IMR-90 (cell line): ENCODE measurements around the gene CNPPD1. TPM values are rescaled to one million over a fixed set of nuclear protein-coding genes. Genes with fewer than 3 reads are reported as not detected.

ENCODE experiments used
- ATAC-seq: fragments of 200-7000 bp; cut with Tn5 transposase; 2 replicates; pipeline ENCODE4 v1.9.1; 2020; ENCODE audit warnings: low read depth, mild to moderate bottlenecking, moderate library complexity
- BruUV-seq: library from RNA; stranded (reverse); fragments of 400-500 nt; replicated peaks from 2 replicates; lab custom pipeline; 2021; lab: Mats Ljungman, UMichigan
- CTCF ChIA-PET: fragments of 300-600 bp; formaldehyde crosslinking; extraction: SDS; loops from one replicate; lab custom pipeline; 2021; ENCODE audit warnings: antibody characterized with exemption; lab: Yijun Ruan, JAX
- POLR2A ChIA-PET: fragments of 300-600 bp; sonication (Branson Sonifier 250); formaldehyde crosslinking; loops from one replicate; lab custom pipeline; 2022; ENCODE audit warnings: antibody characterized with exemption; ENCODE audit not compliant: unreplicated experiment; lab: Charles Lee
- DNase-seq: peaks from one replicate; pipeline ENCODE4 v3.0.0; 2013
- H2AFZ ChIP-seq: replicated peaks from 2 replicates; pipeline ENCODE3; 2013; ENCODE audit warnings: low read length, mild to moderate bottlenecking; ENCODE audit not compliant: poor library complexity
- H2AK5ac ChIP-seq: 2 replicates; pipeline ENCODE4 v1.6.1; 2013; ENCODE audit warnings: low read depth, low read length, inconsistent platforms
- H2AK9ac ChIP-seq: replicated peaks from 2 replicates; pipeline ENCODE3; 2013; ENCODE audit warnings: mild to moderate bottlenecking, low read depth, low read length, moderate library complexity; ENCODE audit not compliant: poor library complexity
- H2BK120ac ChIP-seq: 2 replicates; pipeline ENCODE4 v1.6.1; 2013; ENCODE audit warnings: low read depth, low read length, inconsistent platforms
- H2BK15ac ChIP-seq: 3 replicates; pipeline ENCODE4 v1.6.1; 2013; ENCODE audit warnings: low read depth, low read length, inconsistent platforms
- H2BK20ac ChIP-seq: 2 replicates; pipeline ENCODE4 v1.6.1; 2013; ENCODE audit warnings: low read depth, mild to moderate bottlenecking, inconsistent platforms, low read length, moderate library complexity
- H2BK5ac ChIP-seq: 2 replicates; pipeline ENCODE4 v1.6.1; 2013; ENCODE audit warnings: mild to moderate bottlenecking, low read depth, low read length, inconsistent platforms; ENCODE audit not compliant: poor library complexity, severe bottlenecking
- H3K14ac ChIP-seq: replicated peaks from 2 replicates; pipeline ENCODE4 v1.6.1; 2013; ENCODE audit warnings: low read depth, low read length, inconsistent platforms
- H3K18ac ChIP-seq: 2 replicates; pipeline ENCODE4 v1.6.1; 2013; ENCODE audit warnings: low read depth, low read length, control low read depth
- H3K23ac ChIP-seq: 2 replicates; pipeline ENCODE4 v1.6.1; 2013; ENCODE audit warnings: low read depth, low read length, inconsistent platforms
- H3K27ac ChIP-seq: 2 replicates; pipeline ENCODE4 v1.5.1; 2013; ENCODE audit warnings: mild to moderate bottlenecking, control low read depth, low read length; ENCODE audit not compliant: insufficient read depth
- H3K27me3 ChIP-seq: 2 replicates; pipeline ENCODE4 v1.6.1; 2013; ENCODE audit warnings: low read length; ENCODE audit not compliant: control insufficient read depth, insufficient read depth
- H3K36me3 ChIP-seq: 2 replicates; pipeline ENCODE4 v1.6.1; 2013; ENCODE audit warnings: low read length, mixed read lengths; ENCODE audit not compliant: control insufficient read depth, insufficient read depth
- H3K4ac ChIP-seq: 2 replicates; pipeline ENCODE4 v1.6.1; 2013; ENCODE audit warnings: low read depth, low read length, inconsistent platforms
- H3K4me1 ChIP-seq: 2 replicates; pipeline ENCODE4 v1.6.1; 2013; ENCODE audit warnings: low read length, mixed read lengths; ENCODE audit not compliant: control insufficient read depth, insufficient read depth
- H3K4me2 ChIP-seq: 2 replicates; pipeline ENCODE4 v1.6.1; 2013; ENCODE audit warnings: low read depth, mild to moderate bottlenecking, control low read depth, low read length, moderate library complexity
- H3K4me3 ChIP-seq: 2 replicates; pipeline ENCODE4 v1.5.1; 2013; ENCODE audit warnings: low read depth, mild to moderate bottlenecking, control low read depth, low read length, moderate library complexity; ENCODE audit not compliant: insufficient read depth
- H3K56ac ChIP-seq: 2 replicates; pipeline ENCODE4 v1.6.1; 2013; ENCODE audit warnings: low read length, inconsistent platforms; ENCODE audit not compliant: insufficient read depth; ENCODE audit errors: extremely low read depth
- H3K79me1 ChIP-seq, 2 experiments: 2 replicates each; pipeline ENCODE4 v1.6.1; 2013; ENCODE audit warnings: low read length in 2 of 2, inconsistent platforms in 1 of 2, low read depth in 1 of 2
- H3K9ac ChIP-seq: 2 replicates; pipeline ENCODE4 v1.6.1; 2013; ENCODE audit warnings: low read depth, low read length, control low read depth
- H3K9me1 ChIP-seq: 2 replicates; pipeline ENCODE4 v1.6.1; 2013; ENCODE audit warnings: low read length, inconsistent platforms; ENCODE audit not compliant: insufficient read depth
- H3K9me3 ChIP-seq: 2 replicates; pipeline ENCODE4 v1.6.1; 2013; ENCODE audit warnings: low read length; ENCODE audit not compliant: control insufficient read depth, insufficient read depth
- H4K20me1 ChIP-seq: 2 replicates; pipeline ENCODE4 v1.6.1; 2013; ENCODE audit warnings: low read length, inconsistent platforms; ENCODE audit not compliant: insufficient read depth
- H4K5ac ChIP-seq: 2 replicates; pipeline ENCODE4 v1.6.1; 2013; ENCODE audit warnings: mild to moderate bottlenecking, low read depth, low read length, control low read depth
- H4K8ac ChIP-seq, 2 experiments: 2 replicates each; pipeline ENCODE4 v1.6.1; 2013; ENCODE audit warnings: low read depth in 2 of 2, low read length in 2 of 2, control low read depth in 1 of 2, inconsistent platforms in 1 of 2
- H4K91ac ChIP-seq: 2 replicates; pipeline ENCODE4 v1.6.1; 2013; ENCODE audit warnings: low read depth, low read length, inconsistent platforms; ENCODE audit not compliant: insufficient read depth
- CEBPB ChIP-seq: IDR thresholded peaks from 2 replicates; pipeline ENCODE4 v1.6.1; 2012; ENCODE audit warnings: low read depth, low read length, improper control_type of control experiment
- CHD1 ChIP-seq: IDR thresholded peaks from 2 replicates; pipeline ENCODE4 v1.6.1; 2012; ENCODE audit warnings: low read depth, low read length, improper control_type of control experiment
- CTCF ChIP-seq: conservative IDR thresholded peaks from 2 replicates; pipeline ENCODE4 v1.5.1; 2012; ENCODE audit warnings: mild to moderate bottlenecking, low read depth, low read length, improper control_type of control experiment
- FOS ChIP-seq: fragments of 150-350 bp; IDR thresholded peaks from 2 replicates; pipeline ENCODE4 v1.6.1; 2016; ENCODE audit warnings: low read depth, low read length
- MAFK ChIP-seq: IDR thresholded peaks from 2 replicates; pipeline ENCODE4 v1.6.1; 2012; ENCODE audit warnings: low read depth, low read length, improper control_type of control experiment
- MXI1 ChIP-seq: IDR thresholded peaks from 2 replicates; pipeline ENCODE4 v1.6.1; 2012; ENCODE audit warnings: low read depth, mild to moderate bottlenecking, low read length, moderate library complexity, borderline replicate concordance
- NFE2L2 ChIP-seq: fragments of 150-350 bp; IDR thresholded peaks from 2 replicates; pipeline ENCODE4 v1.6.1; 2016; ENCODE audit warnings: low read depth, mild to moderate bottlenecking, low read length
- RAD21 ChIP-seq: IDR thresholded peaks from 2 replicates; pipeline ENCODE4 v1.6.1; 2012; ENCODE audit warnings: low read length, improper control_type of control experiment
- RFX5 ChIP-seq: IDR thresholded peaks from 2 replicates; pipeline ENCODE4 v1.8.0; 2012; ENCODE audit warnings: low read depth, mild to moderate bottlenecking, low read length, moderate library complexity
- SMC3 ChIP-seq: fragments of 150-350 bp; IDR thresholded peaks from 2 replicates; pipeline ENCODE4 v1.6.1; 2016; ENCODE audit warnings: low read depth, mild to moderate bottlenecking, antibody characterized with exemption, low read length, moderate library complexity
- WGBS, 2 experiments: methylation state at CpG; one replicate each; pipeline versions ENCODE4 v1.1.5 to v1.1.7; 2013; ENCODE audit warnings: missing lambda C conversion rate in 2 of 2; ENCODE audit not compliant: insufficient read length in 1 of 2; ENCODE audit errors: extremely low coverage in 2 of 2; 5-methylcytosine and 5-hydroxymethylcytosine counted together
- dilution Hi-C: fragments of 300-500 bp; cut with HindIII; formaldehyde crosslinking; loops from one replicate; pipeline ENCODE4 v1.14.3; 2018; ENCODE audit warnings: low sequenced_read_pairs; ENCODE audit not compliant: unreplicated experiment
- in situ Hi-C: fragments of 300-500 bp; cut with MboI; formaldehyde crosslinking; loops from 3 replicates; pipeline ENCODE4 v1.14.3; 2019; ENCODE audit warnings: low sequenced_read_pairs, inconsistent platforms, mixed read lengths
- intact Hi-C: fragments of 100-400 bp; cut with micrococcal nuclease; formaldehyde crosslinking; loops from 2 replicates; pipeline ENCODE4 v1.10.0; 2022
- polyA plus RNA-seq, 3 experiments: library from polyadenylated mRNA; depleted of rRNA; stranded (reverse); fragments of >200 nt; gene quantifications; 2 replicates each; pipeline ENCODE4 v1.2.3, GENCODE V29; 2012; ENCODE audit warnings: low replicate concordance in 1 of 3
- total RNA-seq: library from RNA; depleted of rRNA; stranded (reverse); fragments of >200 nt; gene quantifications from 2 replicates; pipeline ENCODE4 v1.2.3, GENCODE V29; 2012
- TF ChIP-seq, protein P1 (sequence below): fragments of 150-350 bp; IDR thresholded peaks from 2 replicates; pipeline ENCODE4 v1.6.1; 2016; ENCODE audit warnings: low read depth, mild to moderate bottlenecking, low read length, moderate library complexity, borderline replicate concordance

The CNPPD1 gene
- total and polyA plus RNA-seq, 2 of the 4 experiments (the other 2 are of a cell fraction), result 11.1 to 29.2 TPM

GRCh38 chr2:219168526-219168925 is 8.2 kb downstream of the CNPPD1 start:
- DNase-seq, result no peak
- no peak overlapping the region for H2BK120ac ChIP-seq
- POLR2A ChIA-PET, result no interaction called here

More at GRCh38 chr2:219168526-219168925, 8.2 kb downstream of the CNPPD1 start:
- Histone ChIP-seq H2BK15ac (no peak overlapping the region), H3K56ac (no peak overlapping the region), H4K8ac (no peak overlapping the region), H3K9ac (no peak overlapping the region), H4K5ac (no peak overlapping the region), H4K91ac (no peak overlapping the region), H3K27me3 (no peaks in the 10 kb centered on the region), H3K4me1 (peaks cover 3% of the 10 kb centered on the region; the same call in 1 of the 2 replicates), H4K20me1 (peaks cover 7% of the 10 kb centered on the region; the same call in 1 of the 2 replicates), H3K79me1 (no peaks in the 10 kb centered on the region), H3K4me3 (no peak overlapping the region), H3K14ac (no peak overlapping the region), H2BK20ac (no peak overlapping the region), H3K9me1 (0 out of 2 replicates have a peak, but pooled peaks cover 4% of the 10 kb centered on the region), H2BK5ac (no peak overlapping the region), H3K23ac (no peak overlapping the region), H3K18ac (no peak overlapping the region), H3K36me3 (peaks cover 9% of the 10 kb centered on the region; the same call in 1 of the 2 replicates), H3K4me2 (no peak overlapping the region), H3K9me3 (no peaks in the 10 kb centered on the region), H2AFZ (peak overlapping the region; percentile 11), H3K27ac (no peak overlapping the region), H2AK5ac (no peak overlapping the region), H2AK9ac (no peak overlapping the region), H3K4ac (no peak overlapping the region)
- CTCF ChIA-PET, result no interaction called here
- TF ChIP-seq, protein P1, sequence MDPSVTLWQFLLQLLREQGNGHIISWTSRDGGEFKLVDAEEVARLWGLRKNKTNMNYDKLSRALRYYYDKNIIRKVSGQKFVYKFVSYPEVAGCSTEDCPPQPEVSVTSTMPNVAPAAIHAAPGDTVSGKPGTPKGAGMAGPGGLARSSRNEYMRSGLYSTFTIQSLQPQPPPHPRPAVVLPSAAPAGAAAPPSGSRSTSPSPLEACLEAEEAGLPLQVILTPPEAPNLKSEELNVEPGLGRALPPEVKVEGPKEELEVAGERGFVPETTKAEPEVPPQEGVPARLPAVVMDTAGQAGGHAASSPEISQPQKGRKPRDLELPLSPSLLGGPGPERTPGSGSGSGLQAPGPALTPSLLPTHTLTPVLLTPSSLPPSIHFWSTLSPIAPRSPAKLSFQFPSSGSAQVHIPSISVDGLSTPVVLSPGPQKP, result no peak
- TF ChIP-seq FOS (no peak), CEBPB (no peak), CHD1 (no peak), MAFK (no peak), SMC3 (no peak), CTCF (no peak), MXI1 (no peak), RAD21 (no peak), NFE2L2 (no peak), RFX5 (no peak)
- no CpG with 5 or more reads among the region's 6 CpGs for WGBS, 2 experiments
- no peak for ATAC-seq
- in situ Hi-C loops (no loop called here), dilution Hi-C loops (no loop called here), intact Hi-C loops (no loop called here)
- no TSS peak for BruUV-seq
